Posterior cingulate gyrus (tissue), 11 donors: ENCODE data around the gene CAVIN2.

Experiments used
- DNase-seq, 10 donors: peaks; one replicate each; pipeline versions ENCODE4 v3.0.0 to v3.0.0-alpha.2; 2020 to 2021; ENCODE audit warnings: mixed read lengths in 3 of 10
- intact Hi-C: fragments of 100-400 bp; cut with DNase I; formaldehyde crosslinking; loops from one replicate; pipeline ENCODE4 v1.15.1; 2023

The CAVIN2 gene

DNA sequence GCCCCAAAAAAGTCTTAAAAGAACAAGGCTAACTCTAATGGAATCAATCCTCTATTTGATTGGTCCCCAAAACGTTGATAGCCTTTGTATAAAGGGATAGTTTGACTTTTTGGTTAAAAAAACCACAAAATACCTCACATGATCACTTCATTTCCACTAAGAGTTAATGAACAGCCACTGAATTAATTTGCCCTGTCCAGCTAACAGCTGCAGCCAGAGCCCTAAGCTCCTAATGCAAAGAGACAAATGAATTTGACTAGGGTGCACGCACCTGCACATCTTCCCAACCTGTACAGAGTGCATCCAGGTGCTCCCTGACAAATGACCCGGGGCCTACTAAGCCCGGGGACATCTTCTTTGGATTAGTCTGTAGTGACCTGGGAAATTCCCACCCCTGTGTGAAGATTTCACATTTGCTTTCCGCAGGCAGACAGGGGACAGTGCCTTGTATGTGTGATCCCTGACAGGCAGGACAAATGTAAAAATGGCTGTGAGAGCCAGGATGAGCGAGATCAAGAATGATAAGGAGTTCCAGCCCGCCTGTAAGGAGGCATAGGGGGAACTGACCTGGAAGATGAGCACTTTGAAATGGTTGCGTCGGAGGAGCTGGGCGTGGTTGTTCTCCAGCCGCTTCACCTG, 893 bp downstream of the CAVIN2 start:
- DNase-seq, result peak in 1 of 10 donors; percentile 60
- intact Hi-C loops, result no loop called here

DNA sequence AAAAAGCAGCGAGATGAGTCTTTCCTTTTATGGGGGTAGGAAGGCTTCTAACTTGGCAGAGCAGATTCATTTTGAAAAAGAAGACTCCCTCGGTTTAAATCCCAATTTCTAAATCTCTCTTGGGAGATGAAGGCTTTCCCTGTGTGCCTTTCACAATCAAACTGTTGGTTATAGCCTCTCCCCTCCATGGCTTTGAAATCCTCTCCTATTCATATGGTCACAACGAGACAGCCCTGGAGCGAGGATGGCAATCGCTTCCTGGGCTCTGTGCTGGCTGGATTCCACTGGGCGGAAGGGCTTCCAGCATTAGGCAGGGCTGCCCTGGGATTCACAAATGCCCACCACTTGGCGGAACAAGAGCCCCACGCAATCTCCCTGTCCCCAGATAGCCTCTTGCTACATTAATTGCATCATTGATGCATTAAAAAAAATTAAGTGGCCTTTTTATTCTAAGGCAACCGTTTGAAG, 1.6 kb downstream of the CAVIN2 start:
- peak in 4 of 10 donors; percentile 22 to 78 (median 39) for DNase-seq
- intact Hi-C loops, result no loop called here

DNA sequence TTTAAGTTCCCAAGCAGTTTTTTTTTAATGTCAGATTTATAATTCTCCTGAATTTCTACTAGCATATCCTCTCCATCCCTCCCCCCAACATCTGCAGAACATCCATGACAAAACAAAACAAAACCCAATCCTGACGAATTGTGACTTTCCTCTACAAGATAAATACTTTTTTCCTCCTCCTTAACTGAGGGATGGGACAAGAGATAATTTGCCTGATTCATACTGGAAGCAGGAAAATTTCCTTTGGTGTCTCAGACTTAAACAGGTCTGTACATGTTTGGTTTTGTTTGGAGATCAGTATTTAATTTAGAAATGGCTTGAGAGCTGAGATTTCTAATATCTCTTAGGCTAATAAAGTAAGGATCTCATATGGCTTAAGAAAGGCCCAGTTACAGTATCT, 2.2 kb downstream of the CAVIN2 start:
- intact Hi-C loops, result no loop called here
- no peak for DNase-seq

DNA sequence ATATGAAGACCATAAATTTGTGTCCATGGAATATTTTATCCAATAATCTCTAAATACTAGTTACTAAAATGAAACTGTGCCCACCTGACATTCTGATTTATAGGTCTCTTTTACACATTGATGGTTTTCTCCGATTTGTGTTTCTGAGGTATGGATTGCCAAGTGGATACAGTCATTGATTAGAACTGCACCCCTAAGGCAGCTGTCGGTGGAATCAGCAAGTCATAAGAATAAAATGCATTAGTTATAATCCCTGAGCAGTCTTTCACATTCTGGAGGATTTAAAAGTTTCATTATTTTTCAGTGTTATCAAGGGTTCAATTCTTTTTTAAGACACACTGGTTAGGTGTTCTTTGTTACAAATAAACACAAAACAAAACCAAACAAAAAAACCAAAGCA, 6.0 kb downstream of the CAVIN2 start:
- intact Hi-C loops, result no loop called here
- no peak for DNase-seq

DNA sequence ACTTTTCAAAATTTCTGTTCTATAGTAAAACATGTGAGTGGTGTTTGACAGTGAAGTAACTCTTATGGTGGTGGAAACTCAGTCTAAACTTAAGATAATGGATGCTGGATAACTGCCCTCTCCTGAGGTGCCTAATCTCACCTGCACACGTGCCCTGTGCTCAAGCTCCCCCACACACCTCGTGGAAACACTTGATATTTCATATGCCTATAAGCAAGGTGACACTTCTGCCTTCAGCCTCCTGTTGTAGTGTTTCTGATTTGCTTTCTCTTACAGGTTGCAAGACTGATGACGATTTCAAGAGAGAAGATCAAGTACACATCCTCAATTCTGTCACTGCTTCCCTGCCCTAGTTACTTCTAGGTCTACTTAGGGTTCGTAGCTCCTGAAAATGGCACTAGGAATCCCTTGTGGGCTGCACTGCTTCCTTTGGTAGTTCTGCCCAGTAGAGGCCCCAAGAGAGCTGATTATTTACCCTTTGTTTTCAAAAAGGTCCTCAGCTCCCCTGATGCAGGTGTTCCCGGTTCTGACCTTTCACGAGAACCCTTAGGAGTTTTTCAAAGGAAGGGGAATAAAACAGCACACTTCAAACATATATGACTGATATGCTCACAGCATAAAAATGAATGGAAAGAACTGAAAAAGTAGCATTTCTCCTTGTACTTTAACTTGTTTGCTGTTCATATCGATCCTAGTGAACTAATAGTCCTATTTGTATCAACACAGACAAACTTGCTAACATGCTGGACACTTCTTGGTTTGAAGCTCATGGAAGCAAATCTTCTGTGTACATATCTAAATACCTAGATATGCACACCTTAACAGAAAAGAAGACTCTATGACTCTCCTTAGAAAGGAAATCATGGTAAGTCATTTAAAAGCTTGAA, 6.7 kb downstream of the CAVIN2 start:
- intact Hi-C loops, result no loop called here
- no peak for DNase-seq

DNA sequence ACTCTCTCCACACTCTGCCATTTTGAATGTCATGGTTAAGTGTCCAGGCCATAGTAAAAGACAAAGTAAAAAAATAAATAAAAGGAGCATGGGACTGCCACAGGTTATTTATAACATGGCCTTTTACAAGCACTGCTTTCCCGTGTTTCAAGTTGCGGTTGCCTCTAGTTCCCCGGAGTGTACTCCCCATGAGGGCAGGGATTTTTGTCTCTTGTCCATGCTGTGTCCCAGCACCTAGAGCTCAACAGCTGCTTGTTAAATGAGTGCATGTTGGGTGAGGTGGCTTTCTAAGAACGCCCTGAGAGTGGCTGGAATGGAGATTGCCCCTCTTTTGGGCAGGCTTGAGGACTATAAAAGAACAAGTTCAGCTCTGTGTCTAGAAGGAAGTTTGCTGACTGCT, 8.4 kb downstream of the CAVIN2 start:
- DNase-seq, result no peak
- intact Hi-C loops, result no loop called here

DNA sequence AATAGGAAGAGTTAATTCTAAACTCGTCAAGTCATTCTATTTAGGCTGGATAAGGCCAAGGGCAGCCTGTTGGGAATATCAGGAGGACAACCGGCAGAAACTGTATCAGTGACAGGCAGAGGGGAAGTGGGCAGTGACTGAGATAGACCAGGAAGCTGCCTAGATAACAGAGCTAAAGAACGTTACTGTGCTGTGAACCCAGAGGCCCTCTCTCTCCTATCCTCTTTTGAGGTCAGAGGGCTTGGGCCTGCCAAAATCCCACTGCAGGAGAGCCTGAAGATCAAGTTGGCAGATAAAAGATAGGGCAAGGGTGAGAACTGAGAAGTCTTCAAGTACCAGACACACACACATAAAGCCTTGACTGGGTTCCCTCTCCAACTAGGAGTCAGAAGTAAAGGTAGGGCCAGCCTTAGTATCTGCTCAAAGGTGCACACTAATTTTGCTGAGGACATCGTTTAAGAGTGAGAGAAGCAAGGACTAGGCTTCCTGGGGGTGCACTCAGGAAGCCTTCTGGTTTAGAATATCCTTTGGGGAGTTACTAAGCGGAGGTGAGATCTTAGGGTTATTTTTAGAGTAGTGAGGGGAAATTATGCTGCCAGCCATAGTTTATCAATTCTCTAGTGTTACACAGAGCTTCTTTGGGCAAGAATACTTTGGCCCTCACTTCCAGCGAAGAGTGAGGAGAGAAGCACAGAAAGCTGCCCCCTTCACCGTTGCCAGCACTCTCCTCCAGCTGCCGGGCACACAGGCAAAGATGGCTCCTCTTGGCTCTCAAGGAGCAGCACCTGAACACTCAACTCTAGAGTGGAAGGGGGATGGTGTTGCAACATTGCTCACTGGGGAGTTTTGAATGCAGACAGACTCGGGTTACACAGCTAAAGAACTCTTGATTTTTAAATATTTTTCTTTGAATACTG, 9.8 kb downstream of the CAVIN2 start:
- intact Hi-C loops, result no loop called here
- peak in 1 of 10 donors; percentile 48 for DNase-seq

DNA sequence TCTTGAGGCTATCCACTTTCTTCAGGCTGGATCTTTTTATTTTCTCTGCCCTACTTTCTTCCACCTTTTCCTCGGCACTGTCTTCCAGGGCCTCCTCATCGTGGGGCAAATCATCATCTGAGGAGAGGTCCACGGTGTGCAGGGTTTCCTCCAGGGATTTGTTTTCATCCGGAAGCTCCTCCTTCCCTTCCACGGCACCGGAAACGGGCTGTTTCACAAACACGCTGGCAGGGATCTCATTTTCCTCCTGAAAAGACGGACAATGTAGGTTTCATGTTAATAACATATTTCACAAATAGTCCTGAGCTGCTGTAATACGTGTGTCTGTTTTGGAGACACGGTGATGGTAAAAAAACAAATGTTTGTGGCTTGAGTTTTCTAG, 10.4 kb downstream of the CAVIN2 start:
- peak in 1 of 10 donors; percentile 62 for DNase-seq
- intact Hi-C loops, result no loop called here

DNA sequence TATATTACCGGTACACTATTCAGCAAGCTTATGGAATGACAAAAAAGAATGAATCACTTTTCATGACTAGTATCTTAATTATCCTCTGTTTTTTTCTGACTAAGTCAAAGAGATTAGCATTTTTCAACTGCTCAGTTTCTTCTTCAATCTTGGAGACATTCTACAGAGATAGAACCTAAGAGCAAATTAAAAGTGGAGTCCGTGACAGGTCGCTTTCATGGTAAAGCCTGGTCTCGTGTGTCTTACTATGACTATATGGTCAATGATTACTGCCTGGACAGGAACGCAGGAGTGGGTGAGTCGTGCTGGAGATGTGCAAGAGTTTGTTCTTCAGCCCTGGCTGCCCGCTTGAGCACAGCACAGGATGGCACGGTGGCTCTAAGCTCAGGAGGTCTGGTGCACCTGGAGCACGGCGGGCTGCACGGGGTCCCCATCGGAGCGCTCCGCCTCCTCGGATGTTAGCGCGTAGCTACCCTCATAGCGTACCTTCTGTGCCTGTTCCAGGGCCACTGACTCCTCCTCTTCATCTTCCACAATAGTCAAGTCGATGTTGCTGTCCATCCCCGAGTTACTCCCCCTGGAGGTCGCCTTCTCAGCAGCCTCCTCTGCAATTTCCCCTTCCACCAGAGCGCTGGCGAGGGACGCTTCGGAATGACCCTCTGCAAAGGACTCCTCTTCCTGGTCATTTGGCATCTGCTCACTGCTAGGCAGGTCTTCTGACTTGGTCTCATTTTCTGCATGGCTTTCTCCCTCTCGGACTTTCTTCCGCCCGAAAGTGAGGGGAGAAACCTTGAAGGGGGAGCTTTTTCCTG, 11.1 kb downstream of the CAVIN2 start:
- intact Hi-C loops, result no loop called here
- peak in 2 of 10 donors; percentile 43 to 69 for DNase-seq

DNA sequence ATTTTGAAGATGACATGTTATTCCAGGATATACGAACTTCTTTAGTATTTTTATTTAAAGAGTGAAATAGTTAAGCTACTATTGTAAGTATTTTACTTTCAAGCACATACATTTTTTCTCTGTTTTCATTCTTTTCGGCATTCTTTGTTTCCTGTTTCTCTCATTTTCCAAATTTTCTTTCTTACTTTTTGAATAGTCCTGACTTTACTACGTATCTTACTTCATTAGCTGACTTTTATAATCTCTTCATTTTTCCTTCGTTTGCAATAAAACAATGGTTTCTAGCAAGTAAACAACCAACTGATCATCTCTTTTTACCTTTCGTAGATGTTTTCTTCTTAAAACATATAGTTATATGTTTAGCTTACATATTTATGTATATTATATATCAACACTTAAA, 11.8 kb downstream of the CAVIN2 start:
- intact Hi-C loops, result no loop called here
- DNase-seq, result no peak

DNA sequence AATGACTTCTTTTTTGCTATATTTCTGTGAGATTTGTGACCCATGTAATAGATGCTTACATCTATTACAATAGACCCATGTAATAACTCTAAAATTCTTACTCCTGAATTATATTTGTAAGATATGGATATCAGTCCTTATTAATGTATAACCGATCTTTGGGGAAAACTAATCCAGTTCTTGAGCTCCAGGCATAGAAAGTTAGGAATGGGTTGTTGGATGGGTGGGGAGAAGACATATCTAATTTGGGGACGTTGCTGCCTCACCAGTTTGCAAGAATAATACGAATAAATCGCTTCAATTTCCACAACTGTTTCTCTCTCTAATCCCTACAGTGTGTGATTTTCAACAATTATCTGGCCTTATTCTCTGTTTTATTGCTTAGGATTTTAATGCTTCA, 13.5 kb downstream of the CAVIN2 start:
- DNase-seq, result no peak
- intact Hi-C loops, result no loop called here

DNA sequence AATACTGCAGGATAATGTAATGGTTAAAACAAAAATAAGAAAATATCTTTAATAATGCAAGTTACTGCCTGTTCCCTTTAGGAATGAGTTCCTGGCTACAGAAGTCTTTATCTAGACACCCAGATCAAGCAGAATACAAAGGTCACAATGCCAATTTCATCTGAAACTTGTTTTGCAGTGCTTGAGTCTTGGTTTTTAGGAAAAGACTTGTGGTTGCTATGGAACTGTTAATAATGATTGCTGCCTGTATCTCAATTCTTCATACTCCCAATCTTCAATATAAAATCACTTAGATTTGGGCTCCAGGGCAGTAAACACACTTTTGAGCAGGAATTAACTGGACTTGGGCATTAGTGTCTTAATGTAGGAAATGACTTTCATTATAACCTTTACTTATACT, 14.2 kb downstream of the CAVIN2 start:
- intact Hi-C loops, result no loop called here
- no peak for DNase-seq

DNA sequence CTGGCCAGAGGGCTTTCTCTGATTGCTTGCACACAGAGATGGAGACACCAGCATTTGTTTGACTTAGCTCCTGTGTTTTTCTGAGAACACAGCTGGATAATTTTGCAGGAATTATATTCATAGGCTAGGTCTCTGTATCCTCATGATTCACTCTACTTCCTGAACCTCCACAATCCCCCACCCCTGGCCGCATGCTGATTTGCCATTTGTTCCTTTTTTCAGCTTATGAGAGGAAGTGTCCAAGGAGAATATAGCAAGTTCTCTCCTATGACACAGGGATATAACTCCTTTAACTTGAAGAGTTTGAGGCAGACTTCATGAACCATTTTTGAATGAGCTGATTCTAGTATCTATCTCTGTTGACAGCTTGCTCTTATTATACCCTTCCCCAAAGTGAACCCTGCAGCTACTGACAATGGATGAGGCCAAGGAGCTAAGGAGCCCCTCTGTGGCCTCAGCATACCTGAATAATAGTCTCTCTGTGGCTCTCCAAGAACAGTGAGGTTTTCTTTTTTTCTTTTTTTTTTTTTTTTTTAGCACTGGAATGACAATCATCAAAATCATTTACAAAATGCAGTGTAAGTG, 15.4 kb downstream of the CAVIN2 start:
- intact Hi-C loops, result no loop called here
- DNase-seq, result no peak

DNA sequence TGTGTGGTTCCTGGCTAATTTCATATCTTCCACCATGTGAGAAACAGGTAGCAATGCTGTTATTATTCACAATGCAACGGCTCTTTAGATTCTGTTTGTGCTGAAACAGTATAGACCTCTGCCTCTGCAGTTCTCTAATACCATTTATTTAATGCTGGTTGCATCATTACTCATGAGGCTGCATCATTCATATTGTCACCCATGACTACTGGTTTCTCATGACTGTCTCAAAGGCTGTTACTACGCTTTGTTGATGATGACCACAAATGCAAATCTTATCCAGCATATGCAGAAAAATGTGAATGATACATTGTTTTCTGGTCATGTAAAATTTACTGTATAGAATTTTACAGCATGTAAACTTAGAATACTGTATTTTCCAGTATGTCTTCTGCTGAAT, 22.5 kb downstream of the CAVIN2 start:
- intact Hi-C loops, result no loop called here
- no peak for DNase-seq

DNA sequence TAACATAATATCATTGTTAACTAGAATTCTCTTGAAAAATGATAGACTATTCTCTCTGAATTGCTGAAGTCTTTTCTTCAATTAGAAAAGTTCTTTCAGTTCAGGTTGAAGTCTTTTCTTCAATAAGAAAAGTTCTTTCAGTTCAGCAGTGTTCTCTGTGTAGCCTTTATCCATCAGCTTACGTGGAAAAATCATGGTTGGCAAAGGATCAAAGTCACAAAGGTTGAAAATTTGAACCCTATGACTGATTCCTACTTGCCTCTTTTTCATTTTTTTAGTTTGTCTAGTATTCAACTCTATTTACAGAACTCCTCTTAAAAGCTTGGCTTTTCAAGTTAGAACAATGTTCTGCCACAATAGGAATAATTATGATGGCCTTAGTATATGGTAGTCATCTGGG, 25.8 kb downstream of the CAVIN2 start:
- intact Hi-C loops, result no loop called here

DNA sequence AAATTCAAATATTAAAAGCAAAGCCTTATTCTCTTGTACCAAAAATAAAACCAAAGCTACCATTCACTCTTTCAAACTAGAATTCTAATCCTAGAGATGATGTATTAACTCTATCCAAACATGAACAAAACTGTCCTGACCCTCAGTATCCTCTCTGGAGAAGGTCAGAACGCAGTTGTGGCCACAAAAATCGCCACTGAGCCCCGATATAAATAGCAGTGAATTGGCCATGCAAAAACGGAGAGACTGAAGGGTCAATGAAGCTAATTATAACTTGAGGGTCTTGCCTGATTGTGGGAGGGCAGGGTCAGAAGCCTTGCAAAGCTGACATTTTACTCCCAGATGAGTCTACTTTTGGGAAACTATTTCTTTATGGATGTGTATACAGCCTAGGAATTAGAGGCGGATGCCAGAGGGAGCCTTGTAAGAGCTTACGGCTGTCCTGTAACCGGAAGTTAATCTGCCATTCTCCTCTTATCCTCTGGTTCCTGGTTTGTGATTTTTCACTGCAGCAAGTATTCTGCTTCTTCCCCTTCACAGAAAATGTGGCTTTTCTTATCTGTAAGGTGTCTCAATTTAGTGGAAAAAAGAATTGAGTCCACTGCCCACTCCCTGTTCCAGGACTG, 28.1 kb downstream of the CAVIN2 start:
- peak in 1 of 10 donors; percentile 40 for DNase-seq
- intact Hi-C loops, result no loop called here

More for the DNA sequence above, 25.8 kb downstream of the CAVIN2 start:
- no peak for DNase-seq

DNA sequence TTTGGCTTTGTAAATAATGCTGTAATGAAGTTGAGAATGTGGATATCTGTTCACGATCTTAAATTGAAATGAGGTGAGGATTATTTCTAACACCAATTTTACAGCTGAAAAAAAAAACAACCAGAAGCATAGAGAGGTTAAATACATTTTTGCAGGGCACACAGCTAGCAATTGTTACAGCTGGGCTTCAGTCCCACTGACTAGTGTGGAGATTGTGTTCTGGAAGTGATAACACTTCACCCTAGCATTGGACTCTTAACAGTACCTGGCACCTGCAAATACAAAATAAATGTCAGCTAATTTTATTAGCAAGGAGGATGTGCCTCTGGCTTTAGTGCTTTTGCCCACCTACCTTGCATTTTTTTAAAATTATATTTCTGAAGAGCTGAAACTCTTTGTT, 28.8 kb downstream of the CAVIN2 start:
- intact Hi-C loops, result no loop called here
- DNase-seq, result no peak

DNA sequence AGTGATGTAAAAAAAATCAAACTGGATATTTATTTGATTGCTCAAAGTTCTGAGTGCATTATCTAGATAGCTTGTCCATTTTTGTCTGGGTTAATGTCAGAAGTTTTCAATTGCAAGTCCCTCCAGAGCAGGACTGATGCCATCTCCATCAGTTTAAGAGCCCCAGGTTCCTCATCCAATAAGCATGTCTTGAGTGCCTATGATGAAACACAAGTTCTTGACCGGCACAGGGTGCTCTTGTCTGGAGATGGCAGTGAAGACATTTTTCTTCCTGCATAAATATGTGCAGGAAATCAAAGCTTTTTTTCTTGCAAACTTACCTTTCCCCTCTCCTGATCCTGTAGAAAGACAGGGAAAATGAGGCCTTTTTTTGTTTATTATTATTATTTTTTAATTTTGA, 31.9 kb downstream of the CAVIN2 start:
- intact Hi-C loops, result no loop called here
- DNase-seq, result no peak

DNA sequence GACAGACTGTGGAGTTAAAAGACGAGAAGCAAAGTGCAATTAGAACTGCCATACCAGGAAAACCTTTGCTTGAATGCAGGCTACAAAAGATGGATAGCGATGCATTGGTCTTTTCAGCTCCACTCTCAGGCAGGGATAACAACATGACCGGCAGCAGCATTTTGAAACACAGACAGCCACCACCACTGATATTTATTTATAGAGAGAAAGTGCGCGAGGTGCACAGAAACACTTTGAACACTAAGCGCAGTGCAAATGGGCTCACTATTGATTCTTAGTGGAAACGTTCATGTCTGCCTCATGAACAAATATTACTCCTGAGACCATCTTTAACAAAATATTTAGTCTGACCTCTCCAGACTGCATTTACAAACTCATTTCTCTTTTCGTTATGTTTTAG, 32.9 kb downstream of the CAVIN2 start:
- intact Hi-C loops, result loop anchor here (2.0 to 5.0 kb wide), 3 partner anchors 53 to 473 kb away; no protein-coding TSS in a partner anchor
- no peak for DNase-seq
